ENCODE results near the gene FTH1. TPM values are rescaled to one million over a fixed set of nuclear protein-coding genes. Genes with fewer than 3 reads are reported as not detected.
A peak's percentile ranks its signal among the peaks of the same experiment; 100 is the strongest.

The FTH1 gene
- total and polyA plus RNA-seq, 5 donors: 2,632 to 3,447 (median 3,090) TPM

GRCh38 chr11:61978703-61979661 is 11.5 kb upstream of the FTH1 start:
- no peak overlapping the region for H3K4me3 ChIP-seq (ENCODE audit: low read length)
- intact Hi-C loops (cut with DNase I): loop anchor here in 1 of 4 donors (10.0 kb wide), 1 partner anchor 46 kb away; no protein-coding TSS in a partner anchor
- peak; percentile 70 to 75 for ATAC-seq
- 66% methylated on average over 17 of the region's 17 CpGs for WGBS
- peaks cover 16% of the 10 kb centered on the region for H3K4me1 ChIP-seq (ENCODE audit: control insufficient read depth, insufficient read depth, low read length)
- H3K27ac ChIP-seq (ENCODE audit: low read length): peak overlapping the region; percentile 92
- H3K27me3 ChIP-seq (ENCODE audit: control insufficient read depth, insufficient read depth): no peaks in the 10 kb centered on the region
- H3K9me3 ChIP-seq (ENCODE audit: control insufficient read depth, low read length): no peaks in the 10 kb centered on the region
- peak in 1 of 3 donors; percentile 70 for DNase-seq

DNA sequence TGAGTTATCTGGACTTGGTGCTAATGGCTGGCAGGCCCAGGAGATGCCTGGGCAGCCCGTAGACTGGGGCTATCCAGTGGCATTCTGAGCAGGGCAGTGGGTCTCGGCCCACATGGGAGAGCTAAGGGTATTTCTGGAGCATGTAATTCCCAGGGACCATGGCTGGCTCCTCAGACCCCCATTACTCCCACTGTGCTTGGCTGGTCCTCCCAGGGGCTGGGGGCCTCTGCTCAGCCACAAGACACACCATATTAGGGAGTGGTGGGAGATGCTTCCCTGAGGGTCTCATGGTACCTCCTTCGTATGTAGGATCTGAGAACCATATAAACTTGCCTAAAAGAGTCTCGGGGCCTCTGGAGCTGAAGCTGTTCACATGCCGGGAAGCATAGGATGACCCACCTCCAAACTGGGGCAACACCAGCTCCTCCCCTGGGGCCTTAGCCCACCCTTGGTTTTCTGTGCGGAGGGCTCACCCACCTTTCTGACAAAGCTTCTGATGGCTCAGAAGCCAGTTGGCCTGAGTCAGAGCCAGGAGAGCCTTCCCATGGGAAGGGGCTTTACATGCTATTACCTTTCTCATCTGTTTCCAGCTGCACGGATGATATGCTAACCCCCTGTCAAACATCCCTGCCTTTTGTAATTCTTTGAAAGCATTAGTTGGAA is 9.5 kb upstream of the FTH1 start:
- no peak overlapping the region for H3K27ac ChIP-seq (ENCODE audit: low read length)
- peaks cover 33% of the 10 kb centered on the region for H3K4me1 ChIP-seq (ENCODE audit: control insufficient read depth, insufficient read depth, low read length)
- 77% methylated on average over 7 of the region's 7 CpGs for WGBS

DNA sequence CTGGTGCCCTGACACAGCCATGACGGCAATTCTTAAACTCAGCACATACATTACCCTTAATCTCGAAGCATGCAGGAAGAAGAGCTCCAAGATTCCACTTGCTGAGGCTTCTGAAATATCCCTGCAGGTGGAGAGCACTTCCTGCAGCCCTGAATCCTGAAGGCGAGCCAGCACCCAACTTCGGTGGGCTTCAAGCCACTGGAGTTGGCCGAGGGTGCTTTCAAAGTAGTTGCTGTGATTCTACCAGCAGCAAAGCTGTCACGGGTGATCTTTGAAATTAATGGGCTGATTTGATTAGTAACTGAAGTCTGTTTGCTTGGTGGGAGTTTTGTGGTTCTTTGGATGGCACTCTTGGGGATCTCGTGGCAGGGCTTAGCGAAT is 9.0 kb upstream of the FTH1 start:
- ATAC-seq (no peak), DNase-seq (peak in 1 of 3 donors; percentile 21)
- 88% methylated on average over 8 of the region's 8 CpGs for WGBS
- Histone ChIP-seq H3K4me1 (ENCODE audit: control insufficient read depth, insufficient read depth, low read length) (peaks cover 34% of the 10 kb centered on the region), H3K9me3 (ENCODE audit: control insufficient read depth, low read length) (no peaks in the 10 kb centered on the region), H3K4me3 (ENCODE audit: low read length) (no peak overlapping the region), H3K27ac (ENCODE audit: low read length) (no peak overlapping the region), H3K27me3 (ENCODE audit: control insufficient read depth, insufficient read depth) (no peaks in the 10 kb centered on the region)
- intact Hi-C loops (cut with DNase I): loop anchor here in 1 of 4 donors (10.0 kb wide), 1 partner anchor 48 kb away; no protein-coding TSS in a partner anchor

More for the DNA sequence above, 9.5 kb upstream of the FTH1 start:
- Histone ChIP-seq H3K27me3 (ENCODE audit: control insufficient read depth, insufficient read depth) (no peaks in the 10 kb centered on the region), H3K9me3 (ENCODE audit: control insufficient read depth, low read length) (no peaks in the 10 kb centered on the region), H3K4me3 (ENCODE audit: low read length) (no peak overlapping the region)
- intact Hi-C loops (cut with DNase I): loop anchor here in 1 of 4 donors (10.0 kb wide), 1 partner anchor 48 kb away; no protein-coding TSS in a partner anchor
- no peak for ATAC-seq
- peak in 1 of 3 donors; percentile 32 for DNase-seq

DNA sequence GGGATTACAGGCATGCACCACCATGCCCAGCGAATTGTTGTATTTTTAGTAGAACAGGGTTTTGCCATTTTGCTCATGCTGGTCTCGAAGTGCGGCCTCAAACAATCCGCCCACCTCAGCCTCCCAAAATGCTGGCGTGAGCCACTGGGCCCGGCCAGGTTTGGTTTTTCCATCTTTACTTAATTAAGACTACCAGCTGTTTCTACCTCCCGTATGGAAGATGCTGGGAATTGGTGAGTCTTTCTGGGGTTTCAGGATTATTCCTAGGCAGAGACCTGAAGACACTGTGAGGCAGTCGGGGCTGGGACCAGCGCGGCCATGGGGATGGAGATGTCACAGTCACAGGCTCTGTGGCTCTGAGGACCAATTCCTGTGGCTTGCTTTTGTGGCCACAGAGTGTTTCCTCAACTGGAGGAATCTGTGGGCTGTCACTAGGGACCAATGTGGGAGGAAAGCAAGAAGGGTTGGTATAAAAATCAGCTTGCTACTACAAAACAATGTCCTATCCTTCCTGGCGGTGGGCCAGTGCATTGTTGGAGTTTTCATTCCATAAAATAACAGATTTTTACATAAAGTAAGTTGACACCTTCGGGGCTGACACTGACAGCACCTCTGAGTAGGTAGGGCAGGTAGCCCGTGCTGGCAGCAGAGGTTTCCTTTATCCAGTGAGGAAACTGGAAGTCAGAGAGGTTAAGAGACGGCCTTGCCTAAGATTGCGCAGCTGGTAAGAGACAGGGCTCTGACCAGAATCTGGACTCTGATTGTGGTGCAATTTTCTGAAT is 8.4 kb upstream of the FTH1 start:
- peaks cover 40% of the 10 kb centered on the region for H3K4me1 ChIP-seq (ENCODE audit: control insufficient read depth, insufficient read depth, low read length)
- peak in 1 of 3 donors; percentile 53 for DNase-seq
- ATAC-seq: no peak
- intact Hi-C loops (cut with DNase I): loop anchor here in 1 of 4 donors (10.0 kb wide), 1 partner anchor 49 kb away; no protein-coding TSS in a partner anchor
- no peak overlapping the region for H3K4me3 ChIP-seq (ENCODE audit: low read length)
- no peaks in the 10 kb centered on the region for H3K27me3 ChIP-seq (ENCODE audit: control insufficient read depth, insufficient read depth)
- no peak overlapping the region for H3K27ac ChIP-seq (ENCODE audit: low read length)
- no peaks in the 10 kb centered on the region for H3K9me3 ChIP-seq (ENCODE audit: control insufficient read depth, low read length)
- 83% methylated on average over 15 of the region's 15 CpGs for WGBS

GRCh38 chr11:61974766-61975631 is 7.6 kb upstream of the FTH1 start:
- intact Hi-C loops (cut with DNase I): loop anchor here in 1 of 4 donors (10.0 kb wide), 1 partner anchor 50 kb away; no protein-coding TSS in a partner anchor
- H3K4me3 ChIP-seq (ENCODE audit: low read length): no peak overlapping the region
- ATAC-seq (no peak), DNase-seq (peak in 1 of 3 donors; percentile 38)
- no peaks in the 10 kb centered on the region for H3K9me3 ChIP-seq (ENCODE audit: control insufficient read depth, low read length)
- peaks cover 41% of the 10 kb centered on the region for H3K4me1 ChIP-seq (ENCODE audit: control insufficient read depth, insufficient read depth, low read length)
- 71% methylated on average over 14 of the region's 14 CpGs for WGBS
- H3K27ac ChIP-seq (ENCODE audit: low read length): peak overlapping the region; percentile 34
- no peaks in the 10 kb centered on the region for H3K27me3 ChIP-seq (ENCODE audit: control insufficient read depth, insufficient read depth)

DNA sequence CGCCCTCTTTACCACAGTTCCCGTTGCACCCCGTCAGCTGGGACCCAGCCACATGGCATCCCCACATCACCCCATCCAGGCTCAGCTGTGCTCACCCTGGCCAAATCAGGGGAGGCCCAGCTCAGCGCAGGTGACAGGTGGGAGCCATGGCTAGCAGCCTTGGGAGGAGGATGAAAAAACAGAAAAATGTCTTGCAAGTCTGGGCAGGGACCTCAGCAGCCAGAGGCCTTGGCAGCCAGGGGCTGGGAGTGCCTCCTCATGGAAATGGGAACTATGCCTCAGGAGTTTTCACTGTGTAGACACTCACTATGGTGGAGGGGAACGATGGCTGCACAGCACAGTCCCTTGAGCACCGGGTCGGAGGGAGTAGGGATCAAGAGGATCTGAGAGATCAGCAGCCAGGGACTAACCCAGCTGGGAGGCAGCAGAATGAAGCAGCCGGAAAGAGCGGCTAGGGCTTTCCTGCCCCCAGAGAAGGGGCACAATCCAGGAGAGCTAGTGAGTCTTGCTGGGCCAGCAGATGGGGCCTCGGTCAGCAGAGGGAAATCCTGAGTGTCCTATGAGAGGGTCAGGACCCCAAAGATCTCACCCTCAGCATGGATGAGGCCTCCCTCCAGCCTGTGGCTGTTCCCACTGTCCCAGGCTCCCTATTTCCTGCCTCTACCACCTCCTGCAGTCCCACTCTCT is 6.2 kb upstream of the FTH1 start:
- 78% methylated on average over 10 of the region's 10 CpGs for WGBS
- H3K27ac ChIP-seq (ENCODE audit: low read length): peak overlapping the region; percentile 93
- peaks cover 35% of the 10 kb centered on the region for H3K4me1 ChIP-seq (ENCODE audit: control insufficient read depth, insufficient read depth, low read length)
- no peaks in the 10 kb centered on the region for H3K9me3 ChIP-seq (ENCODE audit: control insufficient read depth, low read length)
- no peak for ATAC-seq
- H3K4me3 ChIP-seq (ENCODE audit: low read length): no peak overlapping the region
- peak in 2 of 3 donors; percentile 69 to 82 for DNase-seq
- intact Hi-C loops (cut with DNase I): loop anchor here in 1 of 4 donors (10.0 kb wide), 1 partner anchor 51 kb away; no protein-coding TSS in a partner anchor
- no peaks in the 10 kb centered on the region for H3K27me3 ChIP-seq (ENCODE audit: control insufficient read depth, insufficient read depth)

- Histone ChIP-seq H3K27me3 (ENCODE audit: control insufficient read depth, insufficient read depth) (no peaks in the 10 kb centered on the region), H3K4me1 (ENCODE audit: control insufficient read depth, insufficient read depth, low read length) (peaks cover 31% of the 10 kb centered on the region), H3K9me3 (ENCODE audit: control insufficient read depth, low read length) (no peaks in the 10 kb centered on the region), H3K4me3 (ENCODE audit: low read length) (no peak overlapping the region), H3K27ac (ENCODE audit: low read length) (peak overlapping the region; percentile 99)
- WGBS: 58% methylated on average over 11 of the region's 11 CpGs
- peak in 1 of 2 donors; percentile 2 for ATAC-seq
- intact Hi-C loops (cut with DNase I): loop anchor here in 1 of 4 donors (10.0 kb wide), 1 partner anchor 52 kb away; no protein-coding TSS in a partner anchor
- DNase-seq: peak in 1 of 3 donors; percentile 32
Observed at GRCh38 chr11:61972672-61973475, 5.4 kb upstream of the FTH1 start.

GRCh38 chr11:61972112-61972671 is 4.8 kb upstream of the FTH1 start:
- peaks cover 31% of the 10 kb centered on the region for H3K4me1 ChIP-seq (ENCODE audit: control insufficient read depth, insufficient read depth, low read length)
- ATAC-seq (no peak), DNase-seq (no peak)
- H3K9me3 ChIP-seq (ENCODE audit: control insufficient read depth, low read length): no peaks in the 10 kb centered on the region
- H3K27ac ChIP-seq (ENCODE audit: low read length): peak overlapping the region; percentile 99
- H3K4me3 ChIP-seq (ENCODE audit: low read length): no peak overlapping the region
- 26% methylated on average over 7 of the region's 7 CpGs for WGBS
- H3K27me3 ChIP-seq (ENCODE audit: control insufficient read depth, insufficient read depth): no peaks in the 10 kb centered on the region
- intact Hi-C loops (cut with DNase I): loop anchor here in 1 of 4 donors (10.0 kb wide), 1 partner anchor 53 kb away; no protein-coding TSS in a partner anchor

Measured in right cardiac atrium (tissue), 5 donors.